HG02938 (cell line): Measurements from ENCODE around the gene MGLL.

Experiments
- ATAC-seq: cut with Tn5 transposase; IDR thresholded peaks from one replicate; pipeline ENCODE4 v1.9.1; 2021; ENCODE audit warnings: mild to moderate bottlenecking, moderate library complexity; ENCODE audit not compliant: unreplicated experiment

MGLL gene

DNA sequence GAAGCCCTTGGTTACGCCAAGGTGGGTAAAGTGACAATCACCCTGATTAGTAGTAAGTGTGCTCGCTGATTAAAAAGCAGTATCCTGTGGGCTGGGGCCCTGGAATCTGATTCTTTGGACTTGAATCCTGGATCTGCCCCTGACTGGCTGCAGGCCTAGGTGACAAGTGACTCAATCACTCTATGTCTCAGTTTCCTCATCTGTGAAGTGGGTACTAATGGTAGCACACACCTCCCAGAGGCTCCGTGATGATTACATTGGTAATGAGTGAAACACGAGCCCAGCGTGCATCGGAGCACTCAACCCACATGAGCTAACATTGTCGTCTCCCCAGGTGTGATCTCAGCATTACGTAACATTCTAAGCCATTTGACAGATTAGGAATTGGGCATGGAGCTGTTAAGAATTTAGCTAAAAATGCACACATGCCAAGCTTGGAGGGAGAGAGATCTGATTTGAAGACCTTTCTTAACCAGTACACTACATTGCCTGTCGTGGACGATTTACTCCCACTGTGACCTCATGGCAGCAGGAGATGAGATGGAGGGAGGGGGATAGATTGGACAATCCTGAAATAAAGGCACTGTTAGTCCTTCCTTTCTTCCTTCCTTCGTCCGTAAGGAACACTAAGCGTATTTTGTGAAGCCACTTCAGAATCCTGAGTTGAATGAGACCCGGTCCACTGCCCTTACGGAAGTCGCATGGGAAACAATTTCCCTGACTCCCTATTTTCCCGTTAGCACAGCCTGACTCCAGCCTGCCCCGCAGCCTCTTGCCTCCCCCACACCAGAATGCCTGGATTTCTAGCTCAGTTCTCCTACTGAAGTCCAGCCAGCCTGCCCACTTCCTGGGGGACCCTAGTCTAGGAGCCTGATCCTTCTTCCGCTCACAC, 32.1 kb downstream of the MGLL start:
- ATAC-seq: no peak

- no peak for ATAC-seq
Observed at GRCh38 chr3:127789051-127789450, 33.3 kb downstream of the MGLL start.

DNA sequence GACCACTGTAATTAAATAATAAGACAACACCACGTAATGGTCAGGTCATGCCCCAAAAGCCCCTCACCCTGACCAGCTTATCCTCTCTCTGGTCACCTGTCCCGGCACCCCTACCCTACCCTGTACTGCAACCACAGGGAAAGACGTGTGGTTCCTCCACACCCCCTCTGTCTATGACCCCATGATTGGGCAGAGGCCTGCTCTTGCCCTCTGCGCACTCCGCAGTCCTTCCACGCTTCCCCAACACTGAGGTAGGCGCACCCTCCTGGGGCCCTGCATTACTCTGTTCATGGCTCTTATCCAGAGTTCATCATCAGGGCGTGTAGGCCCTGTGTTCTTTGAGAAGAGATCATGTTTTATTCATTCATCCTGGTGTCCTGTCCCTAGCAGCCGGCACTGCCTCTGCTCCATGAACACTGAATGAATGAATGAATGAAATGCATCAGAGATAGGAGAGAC, 33.8 kb downstream of the MGLL start:
- ATAC-seq: no peak

DNA sequence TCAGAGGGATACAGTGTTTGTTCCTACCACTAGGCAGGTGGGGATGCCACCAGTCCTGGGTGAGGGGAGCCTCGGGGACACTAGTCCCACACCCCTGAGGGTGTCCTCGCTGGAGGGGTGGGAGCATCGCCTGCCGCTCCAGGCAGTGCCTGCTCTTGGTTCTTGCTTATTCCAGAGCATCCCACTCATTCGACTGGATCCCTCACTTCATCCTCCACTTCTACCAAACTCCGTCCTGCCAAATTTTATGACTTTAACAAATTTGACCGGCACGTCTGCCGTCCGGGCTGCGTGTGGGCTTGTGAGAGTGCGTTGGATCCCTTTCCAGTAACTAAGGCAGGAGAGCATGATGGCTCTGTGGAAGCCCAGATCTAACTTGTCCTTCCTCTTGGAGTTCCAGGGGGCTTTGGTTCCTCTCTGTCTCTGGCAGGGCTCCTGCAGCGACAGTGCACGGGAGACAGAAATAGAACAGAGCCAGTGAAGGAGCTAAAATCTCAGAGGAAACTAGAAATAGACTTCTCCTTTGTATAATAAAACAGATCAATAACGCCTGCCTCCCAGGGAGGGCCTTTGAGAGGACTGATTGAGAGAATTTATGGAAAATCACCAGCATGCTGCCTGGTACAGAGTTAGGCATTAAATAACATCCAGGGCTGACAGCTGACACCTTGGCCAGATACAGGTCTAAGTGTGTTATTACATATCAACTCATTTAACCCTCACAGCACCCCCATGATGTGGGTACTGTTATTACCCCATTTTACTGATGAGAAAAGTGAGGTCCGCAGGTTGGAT, 34.5 kb downstream of the MGLL start:
- ATAC-seq: no peak

DNA sequence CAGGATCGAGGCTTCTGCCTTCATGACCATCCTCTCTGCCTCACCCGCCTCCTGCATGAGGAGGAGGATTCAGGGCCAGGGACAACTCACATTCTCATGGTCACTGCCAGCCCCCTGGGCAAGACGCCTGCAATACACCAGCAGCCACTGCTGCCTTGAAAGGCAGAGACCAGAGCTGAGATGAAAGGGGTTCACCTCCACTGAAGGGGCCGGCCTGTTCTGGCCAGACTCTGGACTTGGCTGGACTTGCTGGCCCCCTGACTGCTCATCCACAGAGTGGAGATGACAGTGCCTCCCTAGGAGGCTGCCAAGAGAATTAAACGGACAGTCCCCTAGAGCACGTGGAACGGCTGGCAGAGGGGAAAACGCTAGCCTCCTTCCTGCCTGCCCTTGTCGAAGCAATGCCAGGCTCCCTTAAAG, 35.2 kb downstream of the MGLL start:
- no peak for ATAC-seq

- no peak for ATAC-seq
Observed at GRCh38 chr3:127786353-127787070, 35.8 kb downstream of the MGLL start.

- no peak for ATAC-seq
Observed at GRCh38 chr3:127785711-127786265, 36.5 kb downstream of the MGLL start.

GRCh38 chr3:127784865-127785710, 37.2 kb downstream of the MGLL start:
- ATAC-seq: no peak

GRCh38 chr3:127784283-127784682, 38.0 kb downstream of the MGLL start:
- ATAC-seq: no peak

GRCh38 chr3:127783642-127784160, 38.6 kb downstream of the MGLL start:
- no peak for ATAC-seq

- no peak for ATAC-seq
Observed at GRCh38 chr3:127783166-127783565, 39.1 kb downstream of the MGLL start.

- ATAC-seq: no peak
Observed at GRCh38 chr3:127781411-127782001, 40.8 kb downstream of the MGLL start.

GRCh38 chr3:127780536-127781400, 41.5 kb downstream of the MGLL start:
- no peak for ATAC-seq

DNA sequence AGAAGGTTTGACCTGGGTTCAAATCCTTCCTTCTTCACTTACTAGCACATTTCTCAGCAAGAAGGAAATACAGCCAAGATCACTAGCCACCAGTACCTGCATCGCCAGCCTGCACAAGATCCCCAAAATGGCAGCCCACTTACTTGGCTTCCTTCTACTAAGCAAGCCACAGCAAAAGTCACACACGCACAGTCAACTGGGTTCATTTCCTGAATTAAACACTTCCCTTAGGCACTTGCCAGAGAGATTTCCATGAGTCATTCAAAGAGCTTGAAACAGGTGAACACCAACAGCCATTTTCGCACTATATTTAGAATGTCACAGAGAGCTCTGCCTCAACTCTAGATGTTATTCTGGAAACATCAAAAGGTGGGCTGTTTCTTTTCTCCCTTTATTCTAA, 42.6 kb downstream of the MGLL start:
- ATAC-seq: no peak

DNA sequence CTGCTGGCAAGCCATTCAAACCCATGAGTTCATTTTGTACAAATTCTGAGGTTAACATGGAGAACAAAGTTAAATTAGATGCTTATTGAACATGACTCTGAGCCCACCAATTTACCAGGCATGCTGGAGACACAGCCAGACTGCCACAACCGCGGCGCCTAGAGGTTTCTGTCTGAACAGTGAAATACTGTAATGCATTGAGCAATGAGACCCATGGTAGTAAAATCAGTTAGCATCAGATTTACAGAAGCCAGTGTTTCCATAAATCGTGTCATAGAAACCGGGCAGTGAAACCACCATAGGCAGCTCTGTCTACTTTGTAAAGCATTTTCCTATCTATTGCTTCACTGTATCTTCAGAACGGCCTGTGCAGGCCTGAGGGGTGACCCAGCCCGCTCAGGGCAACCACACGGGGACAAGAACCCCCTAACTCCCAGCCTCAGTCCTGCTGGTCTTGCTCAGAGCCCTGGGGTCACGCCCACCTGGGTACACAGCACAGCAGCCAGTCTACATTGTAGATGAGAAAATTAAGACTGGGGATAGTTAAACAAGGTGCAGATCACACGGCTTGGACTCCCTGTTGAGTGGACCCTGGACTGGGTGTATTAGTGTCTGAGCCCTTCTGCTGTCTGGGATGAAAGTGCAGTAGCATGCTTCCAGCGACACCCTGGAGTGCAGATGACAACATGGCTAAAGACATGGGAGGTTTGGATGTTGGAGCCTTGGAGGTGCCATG, 44.2 kb downstream of the MGLL start:
- ATAC-seq: no peak

DNA sequence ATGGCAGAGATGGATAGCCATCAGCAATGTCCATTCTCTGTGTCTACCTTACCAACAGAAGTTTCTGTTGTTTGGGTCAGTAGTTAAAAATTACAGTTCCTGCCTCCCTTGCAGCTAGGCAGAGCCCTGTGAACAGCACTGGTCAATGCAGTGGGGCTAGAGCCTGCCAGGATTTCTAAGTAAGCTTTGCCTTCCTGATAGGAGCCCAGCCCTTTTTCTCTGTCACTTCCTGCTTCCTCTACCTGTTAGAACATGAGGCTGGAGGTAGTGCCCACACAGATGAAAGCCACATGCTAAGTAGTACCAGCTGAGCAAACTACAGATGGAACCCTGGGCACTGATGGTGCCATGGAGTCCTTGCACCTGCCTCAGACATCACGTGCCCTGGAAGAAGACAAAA, 45.0 kb downstream of the MGLL start:
- ATAC-seq: no peak

GRCh38 chr3:127776347-127776746, 46.0 kb downstream of the MGLL start:
- no peak for ATAC-seq
